Activated CD4-positive, alpha-beta T cell treated with anti-CD3 and anti-CD28 coated beads for 36 hours (primary cell): ENCODE results near the gene DAGLA. TPM values are rescaled to one million over a fixed set of nuclear protein-coding genes. Genes with fewer than 3 reads are reported as not detected.
"Not testable (repeated sequence)": the region's sequence is repeated elsewhere in the genome, so short reads cannot be mapped to it uniquely, and the experiment has no call there.

Source experiments
- ATAC-seq: fragments of 200-7000 bp; cut with Tn5 transposase; one replicate; pipeline ENCODE4 v1.10.0; 2021; ENCODE audit warnings: mild to moderate bottlenecking, moderate library complexity
- CTCF ChIA-PET: fragments of 350-600 bp; sonication (Branson Sonifier 250); formaldehyde crosslinking; loops from one replicate; lab custom pipeline; 2021; ENCODE audit warnings: antibody characterized with exemption; lab: Charles Lee
- POLR2A ChIA-PET: fragments of 350-600 bp; sonication (Branson Sonifier 250); formaldehyde crosslinking; loops from one replicate; lab custom pipeline; 2021; ENCODE audit warnings: antibody characterized with exemption, inconsistent platforms; lab: Charles Lee
- DNase-seq: peaks from one replicate; pipeline ENCODE4 v3.0.0-alpha.2; 2020
- H3K27ac Mint-ChIP-seq: one replicate; pipeline ENCODE4 v1.8.0; 2021; ENCODE audit warnings: mixed read lengths
- H3K27me3 Mint-ChIP-seq: one replicate; pipeline ENCODE4 v1.8.0; 2021; ENCODE audit warnings: mixed read lengths
- H3K36me3 Mint-ChIP-seq: one replicate; pipeline ENCODE4 v1.8.0; 2021; ENCODE audit warnings: low read depth, mixed read lengths
- H3K4me1 Mint-ChIP-seq: one replicate; pipeline ENCODE4 v1.8.0; 2021; ENCODE audit warnings: mixed read lengths
- H3K4me3 Mint-ChIP-seq: one replicate; pipeline ENCODE4 v1.8.0; 2021; ENCODE audit warnings: mild to moderate bottlenecking, moderate library complexity, mixed read lengths
- H3K9me3 Mint-ChIP-seq: one replicate; pipeline ENCODE4 v1.8.0; 2021; ENCODE audit warnings: low read depth, mixed read lengths
- intact Hi-C, 2 experiments: fragments of 100-400 bp; cut with DNase I in 1 of 2; cut with micrococcal nuclease in 1 of 2; formaldehyde crosslinking; loops; one replicate each; pipeline versions ENCODE4 v1.14.2 to v1.15.1; 2022 to 2024; cut with DNase I, micrococcal nuclease
- total RNA-seq, 2 experiments: library from RNA; stranded (reverse); gene quantifications; one replicate each; pipeline ENCODE4 v1.2.3, GENCODE V29; 2021

DAGLA gene
- total RNA-seq, 2 experiments from 2014 or later: 0.09 to 0.14 TPM

DNA sequence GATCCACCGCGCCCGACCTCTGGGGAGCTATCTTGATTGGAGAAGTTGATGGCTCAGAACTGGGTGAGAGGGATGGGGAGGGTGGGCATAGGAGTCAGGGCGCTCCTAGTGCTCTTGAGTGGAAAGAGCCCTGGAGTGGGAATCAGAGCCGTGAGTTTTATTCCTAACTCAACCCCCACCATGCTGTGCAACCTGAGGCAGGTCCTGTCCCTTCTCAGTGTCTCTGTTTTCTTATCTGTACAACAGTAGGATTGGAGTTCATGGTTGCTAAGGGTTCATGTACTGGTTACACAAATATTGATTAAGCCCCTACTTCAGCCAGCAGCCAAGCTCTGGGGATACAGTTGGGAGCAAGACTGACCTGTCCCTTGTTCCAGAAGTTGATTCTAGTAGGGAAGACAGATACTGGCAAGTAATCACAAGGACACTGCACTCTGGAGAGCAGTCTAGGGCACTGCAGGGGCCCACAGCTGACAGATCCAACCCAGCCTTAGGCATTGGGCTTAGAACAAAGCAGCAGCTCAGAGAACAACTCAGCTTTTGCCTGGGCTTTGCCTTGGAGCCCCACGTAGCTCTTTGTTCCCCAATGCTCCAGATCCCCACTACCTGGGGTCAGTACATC, 12.4 kb upstream of the DAGLA start:
- ATAC-seq: no peak
- DNase-seq: no peak
- peaks cover 10% of the 10 kb centered on the region for H3K27me3 Mint-ChIP-seq
- no peaks in the 10 kb centered on the region for H3K9me3 Mint-ChIP-seq
- CTCF ChIA-PET: interaction anchor here (0.8 to 1.8 kb wide), 2 partner anchors 10 to 65 kb away, joined by 3 to 5 read pairs; no protein-coding TSS in a partner anchor
- H3K36me3 Mint-ChIP-seq: no peaks in the 10 kb centered on the region
- H3K4me1 Mint-ChIP-seq: no peaks in the 10 kb centered on the region
- no peak overlapping the region for H3K4me3 Mint-ChIP-seq
- POLR2A ChIA-PET: no interaction called here
- intact Hi-C loops: no loop called here
- H3K27ac Mint-ChIP-seq: no peak overlapping the region

DNA sequence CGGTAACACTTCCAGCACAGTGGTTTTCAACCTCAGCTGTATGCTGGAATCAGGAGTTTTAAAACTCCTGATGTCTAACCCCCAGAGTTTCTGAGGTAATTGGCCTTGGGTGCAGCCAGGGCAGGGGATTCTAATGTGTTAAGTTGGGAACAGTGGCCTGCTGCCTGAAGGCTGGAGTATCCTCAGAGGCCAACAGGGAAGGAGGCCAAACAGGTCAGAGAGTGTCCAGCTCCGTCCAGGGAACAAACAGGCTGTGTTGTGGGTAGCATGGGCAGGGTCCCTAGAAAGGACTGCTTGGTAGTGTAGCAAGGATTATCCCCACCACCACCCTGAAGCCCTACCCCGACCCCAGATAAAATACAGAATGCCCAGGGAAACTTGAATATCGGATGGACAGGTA, 10.8 kb upstream of the DAGLA start:
- Mint-ChIP-seq H3K36me3 (no peaks in the 10 kb centered on the region), H3K4me1 (no peaks in the 10 kb centered on the region), H3K27me3 (peaks cover 19% of the 10 kb centered on the region), H3K27ac (no peak overlapping the region), H3K4me3 (no peak overlapping the region), H3K9me3 (no peaks in the 10 kb centered on the region)
- ATAC-seq (no peak), DNase-seq (no peak)
- intact Hi-C loops: no loop called here
- ChIA-PET CTCF (no interaction called here), POLR2A (no interaction called here)

DNA sequence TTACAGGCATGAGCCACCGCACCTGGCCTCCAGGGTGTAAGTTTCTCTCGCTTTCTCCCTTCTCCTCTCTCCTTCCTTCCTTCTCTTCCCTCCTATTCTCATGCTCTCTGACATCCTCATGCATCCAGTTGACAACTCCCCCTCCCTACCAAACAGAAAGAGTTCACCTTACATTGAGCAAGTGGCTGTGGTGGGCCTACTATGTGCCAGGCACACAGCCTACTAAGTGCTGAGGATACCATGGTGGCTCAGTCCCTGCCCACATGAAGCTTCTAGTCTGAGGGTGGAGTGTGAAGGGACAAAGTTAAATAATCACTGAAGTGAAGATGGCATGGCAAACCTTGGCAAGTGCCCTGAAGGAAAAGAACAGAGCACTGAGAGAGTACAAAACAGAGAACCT, 9.6 kb upstream of the DAGLA start:
- no peak for DNase-seq
- H3K27me3 Mint-ChIP-seq: peaks cover 22% of the 10 kb centered on the region

DNA sequence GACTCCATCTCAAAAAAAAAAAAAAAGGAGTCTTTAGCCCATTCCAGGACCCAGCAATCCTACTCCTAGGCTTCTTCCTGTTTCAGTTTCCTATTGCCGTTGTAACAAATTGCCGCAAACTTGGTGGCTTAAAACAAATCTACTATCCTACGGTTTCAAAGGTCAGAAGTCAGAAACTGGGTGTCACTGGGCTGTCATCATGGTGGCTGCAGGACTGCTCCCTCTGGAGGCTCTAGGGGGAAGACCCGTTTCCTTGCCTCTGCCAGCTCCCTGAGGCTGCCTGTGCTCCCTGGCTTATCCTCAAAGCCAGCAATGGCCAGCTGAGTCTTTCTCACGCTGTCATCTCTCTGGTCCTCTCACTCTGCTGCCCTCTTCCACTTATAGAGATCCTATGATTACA, 8.7 kb upstream of the DAGLA start:
- no peaks in the 10 kb centered on the region for H3K9me3 Mint-ChIP-seq
- CTCF ChIA-PET: interaction anchor here (0.9 to 1.0 kb wide), 2 partner anchors 17 to 62 kb away, joined by 3 to 5 read pairs; no protein-coding TSS in a partner anchor
- H3K4me3 Mint-ChIP-seq: no peak overlapping the region
- intact Hi-C loops: no loop called here
- H3K27ac Mint-ChIP-seq: no peak overlapping the region
- POLR2A ChIA-PET: no interaction called here
- DNase-seq: no peak
- peaks cover 22% of the 10 kb centered on the region for H3K27me3 Mint-ChIP-seq
- H3K36me3 Mint-ChIP-seq: no peaks in the 10 kb centered on the region
- no peak for ATAC-seq
- H3K4me1 Mint-ChIP-seq: no peaks in the 10 kb centered on the region

More for the DNA sequence above, 9.6 kb upstream of the DAGLA start:
- ChIA-PET POLR2A (no interaction called here), CTCF (interaction anchor here (0.9 kb wide), 1 partner anchor 13 kb away, joined by 3 read pairs; no protein-coding TSS in a partner anchor)
- Mint-ChIP-seq H3K9me3 (no peaks in the 10 kb centered on the region), H3K4me3 (no peak overlapping the region), H3K27ac (no peak overlapping the region), H3K4me1 (no peaks in the 10 kb centered on the region), H3K36me3 (no peaks in the 10 kb centered on the region)
- intact Hi-C loops: no loop called here
- no peak for ATAC-seq

GRCh38 chr11:61673946-61674467, 6.2 kb upstream of the DAGLA start:
- POLR2A ChIA-PET, intact Hi-C loops, H3K9me3 Mint-ChIP-seq, H3K4me3 Mint-ChIP-seq, H3K27ac Mint-ChIP-seq, H3K4me1 Mint-ChIP-seq, H3K36me3 Mint-ChIP-seq, ATAC-seq, DNase-seq: not testable (repeated sequence)
- CTCF ChIA-PET: interaction anchor here (0.6 to 2.7 kb wide), 2 partner anchors 59 to 68 kb away, joined by 3 to 11 read pairs; no protein-coding TSS in a partner anchor
- H3K27me3 Mint-ChIP-seq: peaks cover 22% of the 10 kb centered on the region

DNA sequence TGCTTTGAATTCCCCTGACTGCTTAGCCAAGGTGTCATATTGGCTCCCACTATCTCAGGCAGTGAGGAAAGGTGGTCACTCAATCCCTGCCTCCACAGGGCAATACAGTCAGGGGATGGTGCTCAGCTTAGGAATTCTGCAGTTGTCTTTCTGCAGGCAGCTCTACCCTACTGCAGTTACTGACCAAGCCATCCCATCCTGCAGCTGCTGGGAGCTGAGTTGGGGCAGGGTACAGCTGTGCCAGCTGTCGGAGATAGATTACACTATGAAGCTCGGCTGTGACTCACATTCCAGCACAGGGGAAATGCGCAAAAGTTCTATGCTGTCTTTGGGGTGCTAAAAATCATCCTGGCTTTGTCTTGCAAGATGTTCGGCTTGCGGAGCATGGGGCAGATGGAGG, 4.4 kb upstream of the DAGLA start:
- H3K27ac Mint-ChIP-seq: no peak overlapping the region
- DNase-seq: no peak
- H3K27me3 Mint-ChIP-seq: peaks cover 20% of the 10 kb centered on the region
- CTCF ChIA-PET: interaction anchor here (0.6 to 2.7 kb wide), 4 partner anchors 13 to 399 kb away, joined by 3 to 11 read pairs (median 4); no protein-coding TSS in a partner anchor
- POLR2A ChIA-PET: no interaction called here
- H3K9me3 Mint-ChIP-seq: no peaks in the 10 kb centered on the region
- peaks cover 2% of the 10 kb centered on the region for H3K4me1 Mint-ChIP-seq
- no peak for ATAC-seq
- no peak overlapping the region for H3K4me3 Mint-ChIP-seq
- intact Hi-C loops: no loop called here
- no peaks in the 10 kb centered on the region for H3K36me3 Mint-ChIP-seq

DNA sequence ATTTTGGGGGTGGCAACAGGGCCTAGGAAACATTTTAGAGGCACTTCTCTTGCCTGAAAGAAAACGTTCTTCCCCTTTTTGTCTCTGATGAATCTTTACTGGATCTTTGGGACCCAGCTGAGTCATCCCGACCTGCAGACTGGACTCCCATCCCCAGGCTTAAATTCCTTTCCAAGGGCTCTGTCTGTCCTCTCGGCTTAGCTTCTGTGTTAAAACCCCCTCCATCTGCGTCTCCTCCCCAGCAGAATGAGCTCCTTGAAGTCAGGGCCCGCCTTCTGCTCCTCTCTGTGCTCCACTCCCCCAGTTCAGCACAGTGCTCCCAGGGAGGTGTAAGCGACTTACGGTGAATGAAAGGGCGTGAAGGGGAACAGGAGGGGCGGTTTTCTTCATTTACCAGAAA, 895 bp upstream of the DAGLA start:
- no peak for ATAC-seq
- Mint-ChIP-seq H3K36me3 (no peaks in the 10 kb centered on the region), H3K9me3 (no peaks in the 10 kb centered on the region), H3K27ac (no peak overlapping the region), H3K4me1 (peaks cover 4% of the 10 kb centered on the region), H3K4me3 (no peak overlapping the region), H3K27me3 (peaks cover 20% of the 10 kb centered on the region)
- ChIA-PET CTCF (interaction anchor here (0.7 to 2.5 kb wide), 2 partner anchors 40 to 54 kb away, joined by 4 to 24 read pairs; no protein-coding TSS in a partner anchor), POLR2A (no interaction called here)
- DNase-seq: no peak
- intact Hi-C loops: no loop called here

GRCh38 chr11:61680622-61681221, 531 bp downstream of the DAGLA start:
- ChIA-PET POLR2A (no interaction called here), CTCF (interaction anchor here (1.1 to 4.4 kb wide), 3 partner anchors 11 to 53 kb away, joined by 4 to 32 read pairs (median 5); no protein-coding TSS in a partner anchor)
- ATAC-seq: no peak
- H3K27me3 Mint-ChIP-seq: peaks cover 22% of the 10 kb centered on the region
- H3K27ac Mint-ChIP-seq: no peak overlapping the region
- peak overlapping the region; percentile 61 for H3K4me3 Mint-ChIP-seq
- H3K36me3 Mint-ChIP-seq: no peaks in the 10 kb centered on the region
- peaks cover 4% of the 10 kb centered on the region for H3K4me1 Mint-ChIP-seq
- DNase-seq: no peak
- intact Hi-C loops: loop anchor here (1.0 kb wide), 2 partner anchors 16 to 53 kb away; no protein-coding TSS in a partner anchor
- H3K9me3 Mint-ChIP-seq: no peaks in the 10 kb centered on the region

- Mint-ChIP-seq H3K27me3 (peaks cover 22% of the 10 kb centered on the region), H3K4me3 (no peak overlapping the region), H3K27ac (no peak overlapping the region), H3K36me3 (no peaks in the 10 kb centered on the region), H3K4me1 (peaks cover 4% of the 10 kb centered on the region), H3K9me3 (no peaks in the 10 kb centered on the region)
- ATAC-seq (no peak), DNase-seq (no peak)
- ChIA-PET CTCF (interaction anchor here (0.7 to 4.4 kb wide), 4 partner anchors 15 to 114 kb away, joined by 3 to 32 read pairs (median 4); no protein-coding TSS in a partner anchor), POLR2A (no interaction called here)
- intact Hi-C loops: no loop called here
These were observed 2.0 kb downstream of the DAGLA start for GRCh38 chr11:61682093-61682732.

- ChIA-PET POLR2A (interaction anchor here (0.9 kb wide), 1 partner anchor 11 kb away, joined by 5 read pairs; no protein-coding TSS in a partner anchor), CTCF (interaction anchor here (0.5 to 4.4 kb wide), 9 partner anchors 9 to 135 kb away, joined by 3 to 32 read pairs (median 3); no protein-coding TSS in a partner anchor)
- no peak for DNase-seq
- Mint-ChIP-seq H3K27me3 (peaks cover 21% of the 10 kb centered on the region), H3K4me1 (peaks cover 4% of the 10 kb centered on the region), H3K9me3 (no peaks in the 10 kb centered on the region), H3K27ac (no peak overlapping the region), H3K4me3 (no peak overlapping the region), H3K36me3 (no peaks in the 10 kb centered on the region)
- intact Hi-C loops: no loop called here
- ATAC-seq: no peak
These were observed 2.9 kb downstream of the DAGLA start for GRCh38 chr11:61682906-61683675.
